GM21381 (cell line): ENCODE results near the gene TMEM132A.
"Not testable (repeated sequence)": the region's sequence is repeated elsewhere in the genome, so short reads cannot be mapped to it uniquely, and the experiment has no call there.

ENCODE experiments used
- ATAC-seq: cut with Tn5 transposase; IDR thresholded peaks from one replicate; pipeline ENCODE4 v1.9.1; 2021; ENCODE audit warnings: mild to moderate bottlenecking, moderate library complexity; ENCODE audit not compliant: unreplicated experiment

TMEM132A gene

GRCh38 chr11:60952742-60953170 is 28.5 kb downstream of the TMEM132A start:
- no peak for ATAC-seq

GRCh38 chr11:60953781-60954180 is 29.5 kb downstream of the TMEM132A start:
- no peak for ATAC-seq

GRCh38 chr11:60954421-60954820 is 30.2 kb downstream of the TMEM132A start:
- no peak for ATAC-seq

GRCh38 chr11:60955571-60955970 is 31.3 kb downstream of the TMEM132A start:
- no peak for ATAC-seq

- ATAC-seq: no peak
Measured at GRCh38 chr11:60957188-60957587, 32.9 kb downstream of the TMEM132A start.

- ATAC-seq: no peak
Measured at GRCh38 chr11:60959431-60959830, 35.2 kb downstream of the TMEM132A start.

GRCh38 chr11:60960405-60960804 is 36.1 kb downstream of the TMEM132A start:
- no peak for ATAC-seq

GRCh38 chr11:60964801-60965200 is 40.5 kb downstream of the TMEM132A start:
- ATAC-seq: no peak

GRCh38 chr11:60966890-60967289 is 42.6 kb downstream of the TMEM132A start:
- no peak for ATAC-seq

- ATAC-seq: no peak
Measured at GRCh38 chr11:60968223-60968622, 44.0 kb downstream of the TMEM132A start.

GRCh38 chr11:60970369-60970774 is 46.1 kb downstream of the TMEM132A start:
- ATAC-seq: no peak

GRCh38 chr11:60970890-60971289 is 46.6 kb downstream of the TMEM132A start:
- ATAC-seq: no peak

GRCh38 chr11:60971520-60971919 is 47.3 kb downstream of the TMEM132A start, which contains the start of gene CD6:
Gene CD6 (plus strand): TSS chr11:60971680. CDS start chr11:60971866, 186 bp downstream.
- no peak for ATAC-seq

GRCh38 chr11:60972182-60973030 is 48.1 kb downstream of the TMEM132A start:
- no peak for ATAC-seq

- no peak for ATAC-seq
Measured at GRCh38 chr11:60973699-60974098, 49.4 kb downstream of the TMEM132A start.

- not testable (repeated sequence) for ATAC-seq
Measured at GRCh38 chr11:60974316-60974715, 50.1 kb downstream of the TMEM132A start.

GRCh38 chr11:60974726-60975125 is 50.5 kb downstream of the TMEM132A start:
- ATAC-seq: no peak

GRCh38 chr11:60977224-60977623 is 53.0 kb downstream of the TMEM132A start:
- no peak for ATAC-seq

GRCh38 chr11:60977836-60978235 is 53.6 kb downstream of the TMEM132A start:
- no peak for ATAC-seq

GRCh38 chr11:60978546-60979380 is 54.5 kb downstream of the TMEM132A start:
- ATAC-seq: no peak

- ATAC-seq: no peak
Measured at GRCh38 chr11:60981515-60981914, 57.3 kb downstream of the TMEM132A start.

GRCh38 chr11:60982184-60982583 is 57.9 kb downstream of the TMEM132A start:
- ATAC-seq: no peak
